A549 treated with ZK216348 at 1 μM for 4 hours (cell line): ENCODE results near the gene ZNF581. TPM values are rescaled to one million over a fixed set of nuclear protein-coding genes. Genes with fewer than 3 reads are reported as not detected.

ENCODE experiments used
- total RNA-seq: library from RNA; stranded (reverse); fragments of 200-300 nt; extraction: Qiagen RNA extraction; gene quantifications from 5 replicates; pipeline ENCODE4 v1.2.3, GENCODE V29; 2022; ENCODE audit warnings: low read depth

ZNF581 gene
- total RNA-seq, result 30.4 to 50.5 TPM (median 46.8 TPM) in 5 replicates

DNA sequence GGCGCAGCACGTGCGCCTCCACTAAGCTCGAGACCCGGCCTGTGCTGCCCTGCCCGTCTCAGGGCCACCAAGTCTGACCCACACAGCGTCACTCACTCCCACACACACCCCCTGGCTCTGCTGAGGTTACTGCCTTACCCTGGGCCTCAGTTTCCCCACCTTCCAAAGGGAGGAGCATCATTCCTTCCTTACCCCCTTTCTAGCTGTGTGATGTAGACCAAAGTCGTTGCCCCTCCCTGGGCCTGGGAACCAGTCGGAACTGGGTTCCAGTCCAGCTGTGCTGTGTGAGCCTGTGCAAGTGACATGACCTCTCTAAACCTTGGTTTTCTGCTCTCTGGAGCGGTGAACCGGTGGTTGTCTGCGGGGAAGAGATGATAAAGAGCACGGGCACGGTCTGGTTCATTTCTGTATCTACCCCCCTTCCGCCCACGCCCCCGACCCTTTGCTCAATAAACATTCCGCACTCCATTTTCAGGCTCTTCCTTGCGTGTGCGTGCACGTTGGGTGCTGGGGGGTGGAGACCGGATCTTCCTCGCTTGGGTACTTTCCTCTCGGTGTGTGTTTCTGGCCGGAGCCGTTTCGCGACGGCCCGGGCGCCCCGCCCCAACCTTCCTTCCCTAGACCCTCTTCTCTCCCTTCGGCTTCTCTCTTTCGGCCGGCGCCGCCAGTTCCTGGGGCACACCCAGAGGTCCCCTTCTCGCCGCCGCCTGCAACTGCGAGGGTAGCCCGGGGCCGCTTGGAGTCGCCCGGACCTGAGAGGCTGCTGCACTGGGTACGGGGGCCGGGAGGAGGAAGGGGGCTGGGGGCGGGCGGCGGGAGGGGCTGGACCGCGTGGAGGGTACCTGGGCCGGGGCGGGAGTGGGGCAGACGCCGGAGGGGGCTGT is at the start of gene ZNF581:
Gene ZNF581, plus strand, starts transcription at position 647 of the 884 bp plus-strand sequence. CDS start 923 bp downstream, outside the sequence.

DNA sequence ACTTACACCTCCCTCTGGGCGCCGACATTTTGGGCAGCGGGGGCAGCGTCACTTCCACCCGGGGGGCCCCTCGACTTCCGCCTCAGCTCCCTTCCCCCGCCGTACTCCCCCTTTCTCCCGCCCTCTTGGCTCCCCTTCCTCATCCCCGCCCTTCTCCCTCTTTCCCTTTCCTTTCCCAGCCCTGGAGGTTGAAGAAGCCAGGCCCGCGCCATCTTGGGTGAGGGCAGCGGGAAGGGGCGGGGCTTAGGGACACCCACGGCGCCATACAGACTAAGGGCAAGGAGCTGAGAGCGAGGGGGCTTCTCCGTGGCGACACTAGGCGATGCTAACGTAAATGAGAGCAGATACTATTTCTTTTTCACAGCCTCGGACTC is 44.0 kb upstream of the ZNF581 start, which contains the start of gene FIZ1:
Gene FIZ1, minus strand, starts transcription at position 50 of the 374 bp plus-strand sequence. CDS start 1,652 bp downstream, outside the sequence.

DNA sequence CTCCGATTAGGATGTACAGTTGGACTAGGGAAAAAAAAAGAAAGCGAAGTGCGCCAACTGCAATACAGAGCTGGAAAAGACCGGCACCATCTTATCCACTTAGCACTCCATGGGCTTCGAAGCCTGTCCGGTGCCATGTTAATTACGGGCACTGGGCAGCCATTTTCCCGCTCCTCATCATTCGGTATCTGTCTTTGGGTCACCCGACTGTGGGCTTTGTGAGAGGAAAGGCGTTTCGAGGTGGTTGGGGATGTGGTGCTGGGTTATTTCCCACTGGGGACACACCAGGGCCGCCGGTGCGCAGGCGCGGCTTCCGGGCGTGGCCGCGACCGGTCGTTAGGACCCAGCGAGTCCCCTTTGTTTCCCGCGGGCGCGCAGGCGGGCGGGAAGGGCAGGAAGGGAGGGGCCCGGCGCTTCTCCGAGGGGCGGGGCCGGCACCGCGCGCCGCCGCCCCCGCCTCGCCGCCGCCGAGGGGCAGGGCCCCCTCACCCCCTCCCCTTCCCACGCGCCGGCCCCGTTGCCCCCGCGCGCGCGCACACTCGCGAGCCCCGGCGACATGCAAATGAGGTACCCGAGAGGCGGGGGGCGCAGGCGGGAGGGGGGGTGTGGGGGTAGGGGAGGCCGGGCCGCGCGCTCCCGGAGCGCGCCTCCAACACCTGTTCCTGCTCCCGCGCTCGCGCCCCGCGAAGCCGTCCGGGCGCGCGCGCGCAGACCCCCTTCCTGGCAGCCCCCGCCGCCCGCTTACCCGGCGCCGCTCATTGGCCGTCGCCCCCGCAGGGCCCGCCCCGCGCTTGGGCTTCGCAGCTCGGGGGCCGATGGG is 43.4 kb upstream of the ZNF581 start, which contains the start of gene ZNF524:
Gene ZNF524, plus strand, starts transcription at position 447 of the 820 bp plus-strand sequence. CDS start 1,825 bp downstream, outside the sequence.

DNA sequence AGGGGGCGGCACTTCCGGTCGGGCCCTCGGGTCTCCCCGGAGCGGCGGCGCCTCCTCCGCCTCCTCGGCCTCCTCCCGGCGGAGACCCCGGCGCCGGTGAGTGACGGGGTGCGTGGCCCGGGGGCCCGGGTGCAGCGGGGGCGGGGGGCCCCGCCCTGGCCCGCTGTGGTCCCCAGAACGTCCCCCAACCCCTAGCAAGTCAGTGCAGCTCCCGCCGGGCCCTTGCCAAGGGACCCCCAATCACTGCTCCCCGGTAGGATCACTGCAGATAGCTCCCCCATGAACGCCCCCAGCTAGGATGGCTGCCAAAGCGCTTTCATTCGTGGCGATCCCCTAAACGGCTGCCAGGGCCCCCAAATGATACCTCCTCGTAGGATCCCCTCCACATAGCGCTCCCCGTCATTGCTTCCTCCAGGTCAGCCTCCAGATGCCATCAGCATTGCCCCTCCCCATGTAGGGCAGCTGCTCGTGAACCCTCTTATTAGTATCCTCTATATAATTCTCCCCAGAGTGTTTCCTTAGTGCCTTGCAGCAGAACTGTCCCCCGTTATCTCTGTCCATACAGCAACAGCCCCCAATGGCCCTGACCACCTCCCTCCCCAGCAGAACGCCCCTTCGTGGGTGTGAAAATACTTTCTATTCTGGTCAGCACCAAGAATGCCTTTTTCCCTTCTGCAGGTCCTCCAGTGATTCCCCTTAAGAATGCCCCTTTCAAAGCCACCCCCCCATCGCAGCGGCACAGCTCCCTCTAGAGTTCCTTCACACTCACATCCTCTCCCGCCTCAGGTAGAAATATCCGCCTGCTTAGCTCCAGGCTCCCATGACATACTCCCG is 37.6 kb upstream of the ZNF581 start, which contains the start of gene ZNF865:
Gene ZNF865, plus strand, starts transcription at position 11 of the 834 bp plus-strand sequence. CDS start 7,972 bp downstream, outside the sequence.

GRCh38 chr19:55624109-55625003 is 19.1 kb upstream of the ZNF581 start, which contains the start of gene ZNF784:
Gene ZNF784 (minus strand): TSS chr19:55624566. CDS start chr19:55624561, 5 bp downstream.

GRCh38 chr19:55640577-55641425 is 2.6 kb upstream of the ZNF581 start, which contains the start of gene ZNF580:
Gene ZNF580 (plus strand): TSS chr19:55641002. CDS start chr19:55642509, 1,507 bp downstream.

GRCh38 chr19:55647732-55648584 is 4.5 kb downstream of the ZNF581 start, which contains the start of gene CCDC106:
Gene CCDC106 (plus strand): TSS chr19:55648212. CDS start chr19:55649047, 835 bp downstream.

DNA sequence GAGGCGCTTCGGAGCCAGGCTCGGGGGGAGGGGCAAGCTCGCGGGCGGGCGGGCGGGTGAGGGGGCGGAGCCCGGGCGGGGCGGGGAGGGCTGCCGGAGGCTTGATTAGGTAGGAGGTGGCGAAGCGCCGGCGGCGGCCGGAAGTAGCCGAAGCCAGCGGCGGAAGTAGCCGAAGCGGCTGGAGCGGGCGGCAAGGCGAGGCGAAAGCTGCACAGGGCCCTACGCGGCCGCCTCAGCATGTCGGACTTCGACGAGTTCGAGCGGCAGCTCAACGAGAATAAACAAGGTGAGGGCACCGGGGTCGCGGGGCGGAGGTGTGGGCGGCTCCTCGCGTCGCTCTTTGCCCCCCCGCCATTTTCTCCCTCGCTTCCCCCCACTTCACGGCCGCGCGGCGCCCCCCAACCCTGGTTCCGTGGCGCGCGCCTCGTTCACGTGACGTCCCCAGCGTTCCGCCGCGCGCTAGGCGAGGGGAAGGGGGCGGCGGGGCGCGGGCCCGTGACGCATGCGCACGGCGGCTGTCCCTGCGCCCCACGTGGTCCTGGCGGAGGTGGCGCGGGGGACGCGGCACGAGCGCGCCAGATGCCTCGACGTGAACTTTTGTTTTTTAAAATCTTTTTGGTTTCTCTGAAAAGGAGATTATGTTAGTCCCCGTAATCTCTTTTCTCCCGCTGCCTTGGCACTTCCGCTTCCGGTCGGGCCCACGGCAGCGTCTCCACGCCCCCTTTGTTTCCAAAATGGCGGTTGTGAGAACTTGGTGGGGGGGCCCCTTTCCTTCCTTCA is 11.6 kb downstream of the ZNF581 start, which contains the start of gene U2AF2:
Gene U2AF2, plus strand, starts transcription at position 168 of the 780 bp plus-strand sequence. Its CDS starts 70 bp downstream, at position 238.

GRCh38 chr19:55674841-55675660 is 31.6 kb downstream of the ZNF581 start, which contains the start of gene EPN1:
Gene EPN1 (plus strand): TSS chr19:55675226. CDS start chr19:55678628, 3,402 bp downstream.

Other genes starting within 250 kb of the ZNF581 start
- 317 to 626 TPM (median 479 TPM) in 5 replicates for gene UBE2S, start 235.9 kb upstream of the ZNF581 start, total RNA-seq
- not detected in 5 replicates for gene SHISA7, start 200.3 kb upstream of the ZNF581 start, total RNA-seq
- 36.3 to 64.0 TPM (median 58.6 TPM) in 5 replicates for gene ISOC2, start 182.0 kb upstream of the ZNF581 start, total RNA-seq
- not detected in 5 replicates for gene C19orf85, start 178.9 kb upstream of the ZNF581 start, total RNA-seq
- 2.7 to 8.8 TPM (median 6.9 TPM) in 5 replicates for gene ZNF628, start 167.0 kb upstream of the ZNF581 start, total RNA-seq
- gene NAT14, start 158.5 kb upstream of the ZNF581 start, total RNA-seq, result 32.8 to 59.9 TPM (median 49.9 TPM) in 5 replicates
- 0.69 to 1.2 TPM (median 0.82 TPM) in 5 replicates for gene SSC5D, start 155.2 kb upstream of the ZNF581 start, total RNA-seq
- 0.61 to 2.5 TPM (median 2.0 TPM) in 5 replicates for gene SBK2, start 106.5 kb upstream of the ZNF581 start, total RNA-seq
- gene SBK3, start 98.1 kb upstream of the ZNF581 start, total RNA-seq, result 0.44 to 1.5 TPM (median 1.5 TPM) in 5 replicates
- 14.9 to 40.1 TPM (median 32.3 TPM) in 5 replicates for gene ZNF579, start 62.8 kb upstream of the ZNF581 start, total RNA-seq
- 17.5 to 25.7 TPM (median 24.4 TPM) in 5 replicates for gene FIZ1, start 44.1 kb upstream of the ZNF581 start, total RNA-seq
- gene ZNF524, start 43.4 kb upstream of the ZNF581 start, total RNA-seq, result 5.5 to 21.0 TPM (median 18.9 TPM) in 5 replicates
- 5.4 to 14.2 TPM (median 13.0 TPM) in 5 replicates for gene ZNF865, start 38.0 kb upstream of the ZNF581 start, total RNA-seq
- 4.2 to 6.8 TPM (median 6.3 TPM) in 5 replicates for gene ZNF784, start 19.1 kb upstream of the ZNF581 start, total RNA-seq
- 28.5 to 56.8 TPM (median 53.1 TPM) in 5 replicates for gene ZNF580, start 2.6 kb upstream of the ZNF581 start, total RNA-seq
- gene CCDC106, start 4.6 kb downstream of the ZNF581 start, total RNA-seq, result 12.8 to 19.3 TPM (median 18.8 TPM) in 5 replicates
- gene U2AF2, start 11.4 kb downstream of the ZNF581 start, total RNA-seq, result 185 to 322 TPM (median 309 TPM) in 5 replicates
- gene EPN1, start 31.6 kb downstream of the ZNF581 start, total RNA-seq, result 96.1 to 229 TPM (median 208 TPM) in 5 replicates
- gene NLRP9, start 94.8 kb downstream of the ZNF581 start, total RNA-seq, result not detected in 5 replicates
- 0.28 to 1.1 TPM (median 0.51 TPM) in 4 of 5 replicates, not detected in the other for gene RFPL4A, start 115.4 kb downstream of the ZNF581 start, total RNA-seq
- gene RFPL4AL1, start 125.5 kb downstream of the ZNF581 start, total RNA-seq, result not detected in 5 replicates
- 0.05 to 0.06 TPM in 2 of 5 replicates, not detected in the others for gene NLRP11, start 188.3 kb downstream of the ZNF581 start, total RNA-seq
- gene NLRP4, start 192.9 kb downstream of the ZNF581 start, total RNA-seq, result not detected in 5 replicates